Measurements from ENCODE around the gene SLC39A9. TPM values are rescaled to one million over a fixed set of nuclear protein-coding genes. Genes with fewer than 3 reads are reported as not detected.

The SLC39A9 gene
- total and polyA plus RNA-seq, 2 of the 13 experiments (the other 11 are each of a cell fraction or from before 2014, with no cell fraction given), result 46.6 to 69.5 TPM

DNA sequence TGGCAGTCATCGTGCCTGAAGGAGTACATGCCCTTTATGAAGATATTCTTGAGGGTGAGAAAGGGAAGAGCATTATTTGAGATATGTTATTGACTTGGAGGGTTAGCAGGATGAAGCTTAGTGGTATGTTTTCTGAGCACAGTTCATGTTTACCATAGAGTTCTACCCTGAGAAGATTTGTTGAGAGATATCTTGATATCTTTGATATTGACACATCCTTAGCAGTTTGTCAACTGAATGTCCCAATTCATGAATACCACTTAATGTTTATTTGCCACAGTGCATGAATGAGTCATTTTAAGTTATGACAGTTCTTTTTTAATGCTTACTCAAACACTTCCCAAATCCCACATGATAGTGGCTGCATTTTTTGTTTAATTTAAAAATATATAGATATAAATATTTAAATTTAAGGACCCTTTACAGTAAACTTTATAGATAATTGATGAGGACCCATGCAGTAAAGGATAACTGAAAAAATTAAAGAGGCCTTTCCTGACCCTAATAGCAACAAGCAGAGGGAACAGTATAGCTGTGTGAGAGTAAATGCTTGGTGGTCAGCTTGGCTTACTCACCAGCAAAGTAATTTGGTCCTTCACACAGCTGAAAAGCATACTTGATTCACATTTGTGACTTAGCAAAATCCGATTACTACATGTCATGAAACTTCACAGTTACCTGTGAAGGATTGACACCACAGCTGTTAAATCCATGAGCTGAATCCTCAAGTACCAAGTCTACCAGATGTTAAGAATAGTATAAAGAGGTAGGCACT, 25.8 kb downstream of the SLC39A9 start (continued):
- TF ChIP-seq PAXIP1 (CRISPR knock-in tag; conservative IDR thresholded peaks at IDR 0.05) (peak; percentile 67), CEBPG (CRISPR knock-in tag; IDR thresholded peaks at IDR 0.05) (0 out of 2 replicates have a peak, but pooled peaks have one; percentile 25), ZBTB7B (CRISPR knock-in tag; IDR thresholded peaks at IDR 0.05) (no peak), ZNF546 (CRISPR knock-in tag; conservative IDR thresholded peaks at IDR 0.05) (no peak), RXRB (CRISPR knock-in tag; IDR thresholded peaks at IDR 0.05; ENCODE audit: borderline replicate concordance) (no peak), SOX13 (IDR thresholded peaks at IDR 0.05) (no peak), SOX13 (CRISPR knock-in tag; conservative IDR thresholded peaks at IDR 0.05 in 1 of 2, IDR thresholded peaks at IDR 0.05 in 1 of 2) (peak in 1 of 2 experiments; percentile 34; a peak in 1 of 4 replicates), YEATS2 (CRISPR knock-in tag; IDR thresholded peaks at IDR 0.05; ENCODE audit: borderline replicate concordance) (no peak), CREM (IDR thresholded peaks at IDR 0.05) (peak; percentile 37; the same call in 1 of the 2 replicates), CREM (CRISPR knock-in tag; IDR thresholded peaks at IDR 0.05) (no peak), SKI (IDR thresholded peaks at IDR 0.05; ENCODE audit: partially characterized antibody) (no peak), KDM1A (CRISPR knock-in tag; IDR thresholded peaks at IDR 0.05) (no peak), HHEX (CRISPR knock-in tag; IDR thresholded peaks at IDR 0.05) (no peak), HNF4A (CRISPR knock-in tag; IDR thresholded peaks at IDR 0.05) (peak; percentile 43), NFKB2 (CRISPR knock-in tag; IDR thresholded peaks at IDR 0.05; ENCODE audit: borderline replicate concordance) (no peak)
- TF ChIP-seq, protein P1, sequence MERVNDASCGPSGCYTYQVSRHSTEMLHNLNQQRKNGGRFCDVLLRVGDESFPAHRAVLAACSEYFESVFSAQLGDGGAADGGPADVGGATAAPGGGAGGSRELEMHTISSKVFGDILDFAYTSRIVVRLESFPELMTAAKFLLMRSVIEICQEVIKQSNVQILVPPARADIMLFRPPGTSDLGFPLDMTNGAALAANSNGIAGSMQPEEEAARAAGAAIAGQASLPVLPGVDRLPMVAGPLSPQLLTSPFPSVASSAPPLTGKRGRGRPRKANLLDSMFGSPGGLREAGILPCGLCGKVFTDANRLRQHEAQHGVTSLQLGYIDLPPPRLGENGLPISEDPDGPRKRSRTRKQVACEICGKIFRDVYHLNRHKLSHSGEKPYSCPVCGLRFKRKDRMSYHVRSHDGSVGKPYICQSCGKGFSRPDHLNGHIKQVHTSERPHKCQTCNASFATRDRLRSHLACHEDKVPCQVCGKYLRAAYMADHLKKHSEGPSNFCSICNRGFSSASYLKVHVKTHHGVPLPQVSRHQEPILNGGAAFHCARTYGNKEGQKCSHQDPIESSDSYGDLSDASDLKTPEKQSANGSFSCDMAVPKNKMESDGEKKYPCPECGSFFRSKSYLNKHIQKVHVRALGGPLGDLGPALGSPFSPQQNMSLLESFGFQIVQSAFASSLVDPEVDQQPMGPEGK (CRISPR knock-in tag; IDR thresholded peaks at IDR 0.05), result no peak
- TF ChIP-seq, protein P2, sequence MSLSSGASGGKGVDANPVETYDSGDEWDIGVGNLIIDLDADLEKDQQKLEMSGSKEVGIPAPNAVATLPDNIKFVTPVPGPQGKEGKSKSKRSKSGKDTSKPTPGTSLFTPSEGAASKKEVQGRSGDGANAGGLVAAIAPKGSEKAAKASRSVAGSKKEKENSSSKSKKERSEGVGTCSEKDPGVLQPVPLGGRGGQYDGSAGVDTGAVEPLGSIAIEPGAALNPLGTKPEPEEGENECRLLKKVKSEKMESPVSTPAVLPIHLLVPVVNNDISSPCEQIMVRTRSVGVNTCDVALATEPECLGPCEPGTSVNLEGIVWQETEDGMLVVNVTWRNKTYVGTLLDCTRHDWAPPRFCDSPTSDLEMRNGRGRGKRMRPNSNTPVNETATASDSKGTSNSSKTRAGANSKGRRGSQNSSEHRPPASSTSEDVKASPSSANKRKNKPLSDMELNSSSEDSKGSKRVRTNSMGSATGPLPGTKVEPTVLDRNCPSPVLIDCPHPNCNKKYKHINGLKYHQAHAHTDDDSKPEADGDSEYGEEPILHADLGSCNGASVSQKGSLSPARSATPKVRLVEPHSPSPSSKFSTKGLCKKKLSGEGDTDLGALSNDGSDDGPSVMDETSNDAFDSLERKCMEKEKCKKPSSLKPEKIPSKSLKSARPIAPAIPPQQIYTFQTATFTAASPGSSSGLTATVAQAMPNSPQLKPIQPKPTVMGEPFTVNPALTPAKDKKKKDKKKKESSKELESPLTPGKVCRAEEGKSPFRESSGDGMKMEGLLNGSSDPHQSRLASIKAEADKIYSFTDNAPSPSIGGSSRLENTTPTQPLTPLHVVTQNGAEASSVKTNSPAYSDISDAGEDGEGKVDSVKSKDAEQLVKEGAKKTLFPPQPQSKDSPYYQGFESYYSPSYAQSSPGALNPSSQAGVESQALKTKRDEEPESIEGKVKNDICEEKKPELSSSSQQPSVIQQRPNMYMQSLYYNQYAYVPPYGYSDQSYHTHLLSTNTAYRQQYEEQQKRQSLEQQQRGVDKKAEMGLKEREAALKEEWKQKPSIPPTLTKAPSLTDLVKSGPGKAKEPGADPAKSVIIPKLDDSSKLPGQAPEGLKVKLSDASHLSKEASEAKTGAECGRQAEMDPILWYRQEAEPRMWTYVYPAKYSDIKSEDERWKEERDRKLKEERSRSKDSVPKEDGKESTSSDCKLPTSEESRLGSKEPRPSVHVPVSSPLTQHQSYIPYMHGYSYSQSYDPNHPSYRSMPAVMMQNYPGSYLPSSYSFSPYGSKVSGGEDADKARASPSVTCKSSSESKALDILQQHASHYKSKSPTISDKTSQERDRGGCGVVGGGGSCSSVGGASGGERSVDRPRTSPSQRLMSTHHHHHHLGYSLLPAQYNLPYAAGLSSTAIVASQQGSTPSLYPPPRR (CRISPR knock-in tag; IDR thresholded peaks at IDR 0.05; ENCODE audit: borderline replicate concordance), result peak; percentile 51; the same call in 1 of the 2 replicates
- TF ChIP-seq, protein P3, sequence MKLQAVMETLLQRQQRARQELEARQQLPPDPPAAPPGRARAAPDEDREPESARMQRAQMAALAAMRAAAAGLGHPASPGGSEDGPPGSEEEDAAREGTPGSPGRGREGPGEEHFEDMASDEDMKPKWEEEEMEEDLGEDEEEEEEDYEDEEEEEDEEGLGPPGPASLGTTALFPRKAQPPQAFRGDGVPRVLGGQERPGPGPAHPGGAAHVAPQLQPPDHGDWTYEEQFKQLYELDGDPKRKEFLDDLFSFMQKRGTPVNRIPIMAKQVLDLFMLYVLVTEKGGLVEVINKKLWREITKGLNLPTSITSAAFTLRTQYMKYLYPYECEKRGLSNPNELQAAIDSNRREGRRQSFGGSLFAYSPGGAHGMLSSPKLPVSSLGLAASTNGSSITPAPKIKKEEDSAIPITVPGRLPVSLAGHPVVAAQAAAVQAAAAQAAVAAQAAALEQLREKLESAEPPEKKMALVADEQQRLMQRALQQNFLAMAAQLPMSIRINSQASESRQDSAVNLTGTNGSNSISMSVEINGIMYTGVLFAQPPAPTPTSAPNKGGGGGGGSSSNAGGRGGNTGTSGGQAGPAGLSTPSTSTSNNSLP (IDR thresholded peaks at IDR 0.05; ENCODE audit: low read depth, low read length), result peak; percentile 87

All from HepG2 (cell line).